Trophoblast cell (in vitro differentiated cells and primary cell): ENCODE results near the gene G6PD.
"Not testable (repeated sequence)": the region's sequence is repeated elsewhere in the genome, so short reads cannot be mapped to it uniquely, and the experiment has no call there.

Experiments used
- DNase-seq, 2 donors: peaks; one replicate each; pipeline ENCODE4 v3.0.0-alpha.2; 2016
- H2AFZ ChIP-seq: 2 replicates; pipeline ENCODE4 v1.6.1; 2013; ENCODE audit warnings: low read length, moderate library complexity, mild to moderate bottlenecking; ENCODE audit not compliant: insufficient read depth, poor library complexity
- H2AK5ac ChIP-seq: 2 replicates; pipeline ENCODE4 v1.6.1; 2013; ENCODE audit warnings: mild to moderate bottlenecking, low read length
- H2BK120ac ChIP-seq: 2 replicates; pipeline ENCODE4 v1.6.1; 2013; ENCODE audit warnings: low read length, mild to moderate bottlenecking, moderate library complexity; ENCODE audit not compliant: insufficient read depth, poor library complexity
- H2BK12ac ChIP-seq: 2 replicates; pipeline ENCODE4 v1.6.1; 2013; ENCODE audit warnings: mild to moderate bottlenecking, low read length, moderate library complexity
- H2BK5ac ChIP-seq: 2 replicates; pipeline ENCODE4 v1.6.1; 2013; ENCODE audit warnings: low read length, low read depth, moderate library complexity, mild to moderate bottlenecking; ENCODE audit not compliant: poor library complexity
- H3K14ac ChIP-seq: 2 replicates; pipeline ENCODE4 v1.6.1; 2013; ENCODE audit warnings: mild to moderate bottlenecking, low read length
- H3K18ac ChIP-seq: 2 replicates; pipeline ENCODE4 v1.6.1; 2013; ENCODE audit warnings: mild to moderate bottlenecking, low read length
- H3K23ac ChIP-seq: 2 replicates; pipeline ENCODE4 v1.6.1; 2013; ENCODE audit warnings: low read length
- H3K27ac ChIP-seq: 2 replicates; pipeline ENCODE4 v1.5.1; 2013; ENCODE audit warnings: low read depth, mild to moderate bottlenecking, inconsistent platforms, low read length, moderate library complexity
- H3K27me3 ChIP-seq: 2 replicates; pipeline ENCODE4 v1.6.1; 2013; ENCODE audit warnings: inconsistent platforms, mild to moderate bottlenecking, low read length, moderate library complexity; ENCODE audit not compliant: insufficient read depth
- H3K36me3 ChIP-seq, 2 experiments: 1 replicate in 1 of 2; 2 replicates in 1 of 2; pipeline ENCODE4 v1.6.1; 2013; ENCODE audit warnings: low read length in 2 of 2, mild to moderate bottlenecking in 2 of 2, moderate library complexity in 1 of 2; ENCODE audit not compliant: insufficient read depth in 2 of 2, control insufficient read depth in 1 of 2
- H3K4ac ChIP-seq: 2 replicates; pipeline ENCODE4 v1.6.1; 2013; ENCODE audit warnings: low read depth, mild to moderate bottlenecking, low read length, moderate library complexity
- H3K4me1 ChIP-seq, 2 experiments: 1 replicate in 1 of 2; 2 replicates in 1 of 2; pipeline ENCODE4 v1.6.1; 2013; ENCODE audit warnings: low read length in 2 of 2, mild to moderate bottlenecking in 2 of 2, moderate library complexity in 1 of 2; ENCODE audit not compliant: insufficient read depth in 2 of 2, control insufficient read depth in 1 of 2
- H3K4me2 ChIP-seq: 2 replicates; pipeline ENCODE4 v1.6.1; 2013; ENCODE audit warnings: inconsistent platforms, mild to moderate bottlenecking, low read length, moderate library complexity
- H3K4me3 ChIP-seq: 2 replicates; pipeline ENCODE4 v1.5.1; 2013; ENCODE audit warnings: mild to moderate bottlenecking, low read depth, low read length, inconsistent platforms
- H3K79me1 ChIP-seq: one replicate; pipeline ENCODE4 v1.6.1; 2013; ENCODE audit warnings: low read length
- H3K79me2 ChIP-seq: 2 replicates; pipeline ENCODE4 v1.6.1; 2013; ENCODE audit warnings: low read length, mild to moderate bottlenecking; ENCODE audit not compliant: control insufficient read depth, insufficient read depth, poor library complexity
- H3K9ac ChIP-seq: 2 replicates; pipeline ENCODE4 v1.6.1; 2013; ENCODE audit warnings: mild to moderate bottlenecking, low read length
- H3K9me3 ChIP-seq: 2 replicates; pipeline ENCODE4 v1.6.1; 2013; ENCODE audit warnings: low read depth, mild to moderate bottlenecking, control low read depth, inconsistent platforms, low read length; ENCODE audit not compliant: insufficient read depth
- H4K12ac ChIP-seq: 2 replicates; pipeline ENCODE4 v1.6.1; 2013; ENCODE audit warnings: low read depth, mild to moderate bottlenecking, low read length, moderate library complexity
- H4K8ac ChIP-seq: 2 replicates; pipeline ENCODE4 v1.6.1; 2013; ENCODE audit warnings: low read depth, mild to moderate bottlenecking, low read length, moderate library complexity
- H4K91ac ChIP-seq: one replicate; pipeline ENCODE4 v1.6.1; 2013; ENCODE audit warnings: low read depth, mild to moderate bottlenecking, low read length, moderate library complexity
- WGBS: extraction: QIAGEN DNeasy Blood & Tissue Kit; methylation state at CpG from one replicate; pipeline ENCODE4 v1.1.7; 2013; ENCODE audit warnings: missing lambda C conversion rate; ENCODE audit not compliant: insufficient read length, insufficient coverage; ENCODE audit errors: extremely low coverage; 5-methylcytosine and 5-hydroxymethylcytosine counted together

Gene G6PD

GRCh38 chrX:154575076-154575475 lies 28.4 kb upstream of the G6PD start:
- H2AFZ ChIP-seq, H2AK5ac ChIP-seq, H3K79me1 ChIP-seq, H2BK12ac ChIP-seq, H2BK120ac ChIP-seq, H3K23ac ChIP-seq, DNase-seq, H4K91ac ChIP-seq, H2BK5ac ChIP-seq, H3K4me3 ChIP-seq, H3K79me2 ChIP-seq, H3K36me3 ChIP-seq, H3K14ac ChIP-seq, H3K9ac ChIP-seq, H3K4ac ChIP-seq, H3K9me3 ChIP-seq, H3K18ac ChIP-seq, H3K27ac ChIP-seq, H4K12ac ChIP-seq, H4K8ac ChIP-seq, H3K4me2 ChIP-seq, H3K27me3 ChIP-seq, H3K4me1 ChIP-seq: not testable (repeated sequence)
- no CpG with 5 or more reads among the region's 5 CpGs for WGBS

- H3K27ac ChIP-seq, H4K8ac ChIP-seq, H3K14ac ChIP-seq, H3K36me3 ChIP-seq, H2BK120ac ChIP-seq, H3K4me2 ChIP-seq, H3K9ac ChIP-seq, H2BK5ac ChIP-seq, H2AK5ac ChIP-seq, H3K4ac ChIP-seq, H2AFZ ChIP-seq, H3K79me2 ChIP-seq, H3K4me3 ChIP-seq, H3K27me3 ChIP-seq, H2BK12ac ChIP-seq, H3K4me1 ChIP-seq, H3K23ac ChIP-seq, DNase-seq, H4K91ac ChIP-seq, H3K9me3 ChIP-seq, H4K12ac ChIP-seq, H3K18ac ChIP-seq, H3K79me1 ChIP-seq: not testable (repeated sequence)
- WGBS: no CpG with 5 or more reads among the region's 10 CpGs
Measured at GRCh38 chrX:154573061-154573460, 26.4 kb upstream of the G6PD start.

GRCh38 chrX:154570361-154570760 lies 23.7 kb upstream of the G6PD start:
- H3K4me3 ChIP-seq, H3K23ac ChIP-seq, H3K79me1 ChIP-seq, H3K27me3 ChIP-seq, H3K9me3 ChIP-seq, H3K14ac ChIP-seq, H2BK5ac ChIP-seq, H3K18ac ChIP-seq, H4K8ac ChIP-seq, H2BK12ac ChIP-seq, H3K4me2 ChIP-seq, H3K4me1 ChIP-seq, H3K36me3 ChIP-seq, H2AFZ ChIP-seq, H3K27ac ChIP-seq, H4K91ac ChIP-seq, H3K4ac ChIP-seq, H2AK5ac ChIP-seq, H2BK120ac ChIP-seq, H3K79me2 ChIP-seq, H3K9ac ChIP-seq, H4K12ac ChIP-seq, DNase-seq: not testable (repeated sequence)
- WGBS: no CpG with 5 or more reads among the region's 11 CpGs

GRCh38 chrX:154562295-154562694 lies 15.6 kb upstream of the G6PD start:
- H3K9ac ChIP-seq, H2BK5ac ChIP-seq: not testable (repeated sequence)
- no CpG with 5 or more reads among the region's 10 CpGs for WGBS

More at GRCh38 chrX:154562295-154562694, 15.6 kb upstream of the G6PD start:
- not testable (repeated sequence) for H3K4me2 ChIP-seq, H3K18ac ChIP-seq, DNase-seq, H3K27me3 ChIP-seq, H2BK12ac ChIP-seq, H3K9me3 ChIP-seq, H3K4ac ChIP-seq, H4K12ac ChIP-seq, H3K4me3 ChIP-seq, H3K23ac ChIP-seq, H3K36me3 ChIP-seq, H2AK5ac ChIP-seq, H3K27ac ChIP-seq, H3K79me2 ChIP-seq, H3K79me1 ChIP-seq, H3K4me1 ChIP-seq, H4K91ac ChIP-seq, H4K8ac ChIP-seq, H2BK120ac ChIP-seq, H3K14ac ChIP-seq, H2AFZ ChIP-seq
